Uterus (tissue), 4 donors: ENCODE results near the gene IFITM1. TPM values are rescaled to one million over a fixed set of nuclear protein-coding genes. Genes with fewer than 3 reads are reported as not detected.

Experiments
- DNase-seq, 2 donors: peaks; one replicate each; pipeline ENCODE4 v3.0.0-alpha.2; 2019 to 2020
- H3K27ac ChIP-seq, 2 donors: fragments of 200-600 bp; sonication (generic); 1 replicate in 1 of 2; 2 replicates in 1 of 2; pipeline ENCODE4 v1.5.1; 2016 to 2018
- H3K27me3 ChIP-seq, 2 donors: fragments of 200-600 bp; sonication (generic); one replicate each; pipeline ENCODE4 v1.5.1; 2018 to 2019; ENCODE audit warnings: control low read depth in 1 of 2
- H3K36me3 ChIP-seq, 2 donors: fragments of 200-600 bp; sonication (generic); one replicate each; pipeline ENCODE4 v1.5.1; 2019; ENCODE audit warnings: control low read depth in 1 of 2
- H3K4me1 ChIP-seq, 2 donors: fragments of 200-600 bp; sonication (generic); one replicate each; pipeline ENCODE4 v1.5.1; 2018 to 2019; ENCODE audit warnings: control low read depth in 1 of 2
- H3K4me3 ChIP-seq, 2 donors: fragments of 200-600 bp; sonication (generic); 1 replicate in 1 of 2; 2 replicates in 1 of 2; pipeline ENCODE4 v1.5.1; 2018 to 2019; ENCODE audit warnings: mild to moderate bottlenecking in 1 of 2
- H3K9me3 ChIP-seq, 2 donors: fragments of 200-600 bp; sonication (generic); one replicate each; pipeline ENCODE4 v1.5.1; 2019; ENCODE audit warnings: control low read depth in 1 of 2
- CTCF ChIP-seq, 4 experiments: fragments of 200-600 bp in 2 of 4; fragments of 450-650 bp in 2 of 4; sonication (generic) in 2 of 4; IDR thresholded peaks; one replicate each; pipeline ENCODE4 v1.5.1; 2016 to 2019; ENCODE audit warnings: antibody characterized with exemption in 4 of 4, mild to moderate bottlenecking in 2 of 4, moderate library complexity in 1 of 4
- POLR2A ChIP-seq, 2 donors: fragments of 450-650 bp; IDR thresholded peaks; one replicate each; pipeline ENCODE4 v1.6.1; 2016; ENCODE audit warnings: antibody characterized with exemption in 2 of 2, mild to moderate bottlenecking in 1 of 2, moderate library complexity in 1 of 2
- intact Hi-C: fragments of 100-400 bp; cut with DNase I; formaldehyde crosslinking; loops from one replicate; pipeline ENCODE4 v1.15.1; 2023; ENCODE audit warnings: low total_unique reads
- total RNA-seq, 4 donors: library from RNA; depleted of rRNA in 3 of 4; stranded (reverse); fragments of >200 nt in 3 of 4; gene quantifications; one replicate each; pipeline versions ENCODE4 v1.1.0 to v1.2.4, GENCODE V29; 2014 to 2023
- donor health status: DM: yes; HTN: yes; CAD: no.

IFITM1 gene
- total RNA-seq, 4 donors from 2014 or later, result 13.4 to 672 (median 239) TPM

GRCh38 chr11:303363-303762, 10.5 kb upstream of the IFITM1 start:
- Histone ChIP-seq H3K27ac (no peak overlapping the region), H3K4me1 (no peaks in the 10 kb centered on the region), H3K36me3 (no peaks in the 10 kb centered on the region), H3K4me3 (no peak overlapping the region), H3K9me3 (no peaks in the 10 kb centered on the region), H3K27me3 (peaks cover 0 to 5% of the 10 kb centered on the region in 2 donors)
- DNase-seq, result no peak
- TF ChIP-seq CTCF (IDR thresholded peaks at IDR 0.05), result no peak
- TF ChIP-seq POLR2A (IDR thresholded peaks at IDR 0.05), result no peak
- intact Hi-C loops, result no loop called here

- Histone ChIP-seq H3K9me3 (no peaks in the 10 kb centered on the region), H3K27ac (no peak overlapping the region)
- no peak for DNase-seq
These were observed 9.8 kb upstream of the IFITM1 start for GRCh38 chr11:304061-304506.

GRCh38 chr11:304915-305843, 8.7 kb upstream of the IFITM1 start:
- Histone ChIP-seq H3K4me3 (no peak overlapping the region), H3K4me1 (no peaks in the 10 kb centered on the region), H3K27me3 (no peaks in the 10 kb centered on the region), H3K36me3 (no peaks in the 10 kb centered on the region), H3K27ac (peak overlapping the region; percentile 18 to 93), H3K9me3 (no peaks in the 10 kb centered on the region)
- TF ChIP-seq POLR2A (IDR thresholded peaks at IDR 0.05) (no peak), CTCF (IDR thresholded peaks at IDR 0.05) (peak; percentile 72 to 90 (median 82))
- peak; percentile 83 to 88 for DNase-seq
- intact Hi-C loops, result no loop called here

More at GRCh38 chr11:304061-304506, 9.8 kb upstream of the IFITM1 start:
- H3K36me3 ChIP-seq, result no peaks in the 10 kb centered on the region
- H3K27me3 ChIP-seq, result peaks cover 0 to 5% of the 10 kb centered on the region in 2 donors
- no peaks in the 10 kb centered on the region for H3K4me1 ChIP-seq
- intact Hi-C loops, result no loop called here
- no peak overlapping the region for H3K4me3 ChIP-seq
- no peak for TF ChIP-seq POLR2A (IDR thresholded peaks at IDR 0.05)
- no peak for TF ChIP-seq CTCF (IDR thresholded peaks at IDR 0.05)

GRCh38 chr11:305844-306211, 8.0 kb upstream of the IFITM1 start:
- H3K9me3 ChIP-seq, result no peaks in the 10 kb centered on the region
- H3K27me3 ChIP-seq, result no peaks in the 10 kb centered on the region
- intact Hi-C loops, result no loop called here
- H3K4me3 ChIP-seq, result no peak overlapping the region
- H3K36me3 ChIP-seq, result no peaks in the 10 kb centered on the region
- no peaks in the 10 kb centered on the region for H3K4me1 ChIP-seq
- TF ChIP-seq POLR2A (IDR thresholded peaks at IDR 0.05) (no peak), CTCF (IDR thresholded peaks at IDR 0.05) (no peak)
- no peak for DNase-seq
- peak overlapping the region in 1 of 2 donors; percentile 93 for H3K27ac ChIP-seq

GRCh38 chr11:306645-307371, 7.0 kb upstream of the IFITM1 start:
- Histone ChIP-seq H3K27ac (peak overlapping the region; percentile 76 to 93), H3K4me1 (no peaks in the 10 kb centered on the region), H3K36me3 (no peaks in the 10 kb centered on the region), H3K27me3 (no peaks in the 10 kb centered on the region), H3K4me3 (no peak overlapping the region), H3K9me3 (no peaks in the 10 kb centered on the region)
- intact Hi-C loops, result no loop called here
- TF ChIP-seq POLR2A (IDR thresholded peaks at IDR 0.05) (no peak), CTCF (IDR thresholded peaks at IDR 0.05) (no peak)
- no peak for DNase-seq
